ENCODE data around the gene GRAMD1A.
"Not testable (repeated sequence)": the region's sequence is repeated elsewhere in the genome, so short reads cannot be mapped to it uniquely, and the experiment has no call there.

The GRAMD1A gene

GRCh38 chr19:35039881-35040825 is 40.0 kb downstream of the GRAMD1A start:
- DNase-seq: no peak

- DNase-seq: no peak
These were observed 40.9 kb downstream of the GRAMD1A start for GRCh38 chr19:35040826-35041547.

GRCh38 chr19:35041548-35042055 is 41.5 kb downstream of the GRAMD1A start, which contains the start of gene HPN:
TSS of gene HPN (plus strand) at chr19:35041721. CDS start at chr19:35042507, 786 bp downstream.
- no peak for DNase-seq

GRCh38 chr19:35042056-35042730 is 42.1 kb downstream of the GRAMD1A start:
- DNase-seq: no peak

GRCh38 chr19:35042954-35043604 is 43.0 kb downstream of the GRAMD1A start:
- DNase-seq: no peak

GRCh38 chr19:35043906-35044305 is 43.8 kb downstream of the GRAMD1A start:
- DNase-seq: no peak

GRCh38 chr19:35044317-35045117 is 44.4 kb downstream of the GRAMD1A start:
- peak; percentile 9 for DNase-seq

GRCh38 chr19:35045667-35046300 is 45.7 kb downstream of the GRAMD1A start:
- DNase-seq: no peak

GRCh38 chr19:35046461-35046860 is 46.3 kb downstream of the GRAMD1A start:
- no peak for DNase-seq

GRCh38 chr19:35048911-35049411 is 48.8 kb downstream of the GRAMD1A start:
- no peak for DNase-seq

GRCh38 chr19:35049456-35049855 is 49.3 kb downstream of the GRAMD1A start:
- no peak for DNase-seq

- not testable (repeated sequence) for DNase-seq
These were observed 50.5 kb downstream of the GRAMD1A start for GRCh38 chr19:35050662-35051061.

GRCh38 chr19:35051268-35051667 is 51.1 kb downstream of the GRAMD1A start:
- not testable (repeated sequence) for DNase-seq

GRCh38 chr19:35051796-35052195 is 51.7 kb downstream of the GRAMD1A start:
- no peak for DNase-seq

- DNase-seq: no peak
These were observed 52.6 kb downstream of the GRAMD1A start for GRCh38 chr19:35052599-35053190.

GRCh38 chr19:35053667-35054293 is 53.7 kb downstream of the GRAMD1A start:
- no peak for DNase-seq

GRCh38 chr19:35054626-35055025 is 54.5 kb downstream of the GRAMD1A start:
- no peak for DNase-seq

- DNase-seq: peak; percentile 34
These were observed 55.6 kb downstream of the GRAMD1A start for GRCh38 chr19:35055715-35056179.

GRCh38 chr19:35056513-35057063 is 56.5 kb downstream of the GRAMD1A start:
- DNase-seq: no peak
